ENCODE measurements around the gene TAF3.
"Not testable (repeated sequence)": the region's sequence is repeated elsewhere in the genome, so short reads cannot be mapped to it uniquely, and the experiment has no call there.

- TF ChIP-seq CTCF, POLR2A (IDR thresholded peaks at IDR 0.05): not testable (repeated sequence)
These were observed 6.6 kb upstream of the TAF3 start for GRCh38 chr10:7811743-7812142.

Measured in uterus (tissue), 2 donors.